WERI-Rb-1 (cell line): ENCODE measurements around the gene LHX2.
"Not testable (repeated sequence)": the region's sequence is repeated elsewhere in the genome, so short reads cannot be mapped to it uniquely, and the experiment has no call there.

ENCODE experiments used
- DNase-seq: peaks from one replicate; pipeline ENCODE4 v3.0.0-alpha.2; 2020
- H3K27ac ChIP-seq: fragments of 250-450 bp; sonication (Bioruptor Pico); 2 replicates; pipeline ENCODE4 v1.5.1; 2020; ENCODE audit warnings: mild to moderate bottlenecking, moderate library complexity
- H3K27me3 ChIP-seq: fragments of 250-450 bp; sonication (Bioruptor Pico); 2 replicates; pipeline ENCODE4 v1.5.1; 2021; ENCODE audit warnings: mild to moderate bottlenecking, low read depth, moderate library complexity; ENCODE audit not compliant: insufficient read depth, severe bottlenecking
- H3K36me3 ChIP-seq: fragments of 250-450 bp; sonication (Bioruptor Pico); 2 replicates; pipeline ENCODE4 v1.5.1; 2020; ENCODE audit warnings: mild to moderate bottlenecking, moderate library complexity
- H3K4me3 ChIP-seq: 2 replicates; pipeline ENCODE4 v1.5.1; 2011; ENCODE audit warnings: low read depth, mild to moderate bottlenecking, control low read depth, low read length
- H3K9me3 ChIP-seq: fragments of 250-450 bp; sonication (Bioruptor Pico); 2 replicates; pipeline ENCODE4 v1.5.1; 2021; ENCODE audit warnings: mild to moderate bottlenecking, moderate library complexity; ENCODE audit not compliant: severe bottlenecking
- CTCF ChIP-seq: IDR thresholded peaks from 2 replicates; pipeline ENCODE4 v1.5.1; 2011; ENCODE audit warnings: low read depth, mild to moderate bottlenecking, control low read depth, inconsistent platforms, low read length

The LHX2 gene

GRCh38 chr9:123983047-123983446, 28.5 kb upstream of the LHX2 start:
- no peak overlapping the region for H3K27ac ChIP-seq
- H3K9me3 ChIP-seq = no peaks in the 10 kb centered on the region
- no peak for TF ChIP-seq CTCF
- DNase-seq = no peak
- H3K4me3 ChIP-seq = no peak overlapping the region
- H3K27me3 ChIP-seq = no peaks in the 10 kb centered on the region
- H3K36me3 ChIP-seq = no peaks in the 10 kb centered on the region

GRCh38 chr9:123984802-123985201, 26.8 kb upstream of the LHX2 start:
- no peak for TF ChIP-seq CTCF
- no peak overlapping the region for H3K27ac ChIP-seq
- no peak overlapping the region for H3K4me3 ChIP-seq
- no peaks in the 10 kb centered on the region for H3K9me3 ChIP-seq
- no peak for DNase-seq
- H3K27me3 ChIP-seq = no peaks in the 10 kb centered on the region
- no peaks in the 10 kb centered on the region for H3K36me3 ChIP-seq

- no peaks in the 10 kb centered on the region for H3K27me3 ChIP-seq
These were observed 25.7 kb upstream of the LHX2 start for GRCh38 chr9:123985869-123986268.

GRCh38 chr9:123990427-123990826, 21.1 kb upstream of the LHX2 start:
- Histone ChIP-seq H3K36me3 (no peaks in the 10 kb centered on the region), H3K4me3 (no peak overlapping the region), H3K27ac (no peak overlapping the region), H3K9me3 (no peaks in the 10 kb centered on the region), H3K27me3 (no peaks in the 10 kb centered on the region)
- no peak for TF ChIP-seq CTCF
- no peak for DNase-seq

More at GRCh38 chr9:123985869-123986268, 25.7 kb upstream of the LHX2 start:
- DNase-seq = no peak
- H3K27ac ChIP-seq = no peak overlapping the region
- no peaks in the 10 kb centered on the region for H3K9me3 ChIP-seq
- TF ChIP-seq CTCF = no peak
- H3K4me3 ChIP-seq = no peak overlapping the region
- H3K36me3 ChIP-seq = no peaks in the 10 kb centered on the region

GRCh38 chr9:123992679-123993078, 18.9 kb upstream of the LHX2 start:
- H3K27me3 ChIP-seq, H3K36me3 ChIP-seq, H3K4me3 ChIP-seq: not testable (repeated sequence)

GRCh38 chr9:123996731-123997421, 14.7 kb upstream of the LHX2 start:
- no peak overlapping the region for H3K4me3 ChIP-seq
- H3K27ac ChIP-seq = no peak overlapping the region
- no peak for DNase-seq
- H3K9me3 ChIP-seq = no peaks in the 10 kb centered on the region
- H3K36me3 ChIP-seq = no peaks in the 10 kb centered on the region
- TF ChIP-seq CTCF = no peak
- peaks cover 33% of the 10 kb centered on the region for H3K27me3 ChIP-seq

More at GRCh38 chr9:123992679-123993078, 18.9 kb upstream of the LHX2 start:
- not testable (repeated sequence) for DNase-seq, H3K27ac ChIP-seq, H3K9me3 ChIP-seq
